Lower leg skin (tissue), 4 donors: ENCODE results near the gene PRIMPOL. TPM values are rescaled to one million over a fixed set of nuclear protein-coding genes. Genes with fewer than 3 reads are reported as not detected.

Experiments
- DNase-seq, 2 donors: peaks; one replicate each; pipeline ENCODE4 v3.0.0-alpha.2; 2019; ENCODE audit warnings: low spot score in 2 of 2
- H3K4me3 ChIP-seq: fragments of 200-600 bp; sonication (generic); 2 replicates; pipeline ENCODE4 v1.5.1; 2017; ENCODE audit warnings: mild to moderate bottlenecking, low read depth; ENCODE audit not compliant: poor library complexity, severe bottlenecking
- CTCF ChIP-seq, 3 donors: fragments of 450-650 bp; IDR thresholded peaks; one replicate each; pipeline ENCODE4 v1.5.1; 2016; ENCODE audit warnings: antibody characterized with exemption in 3 of 3, mild to moderate bottlenecking in 3 of 3, moderate library complexity in 2 of 3
- POLR2A ChIP-seq, 2 donors: fragments of 450-650 bp; IDR thresholded peaks; one replicate each; pipeline ENCODE4 v1.6.1; 2016 to 2017; ENCODE audit warnings: antibody characterized with exemption in 2 of 2, mild to moderate bottlenecking in 1 of 2, moderate library complexity in 1 of 2
- WGBS, 2 donors: methylation state at CpG; one replicate each; pipeline ENCODE4 v1.1.5; 2018; 5-methylcytosine and 5-hydroxymethylcytosine counted together
- intact Hi-C: fragments of 100-400 bp; cut with DNase I; formaldehyde crosslinking; loops from one replicate; pipeline ENCODE4 v1.15.0; 2023; ENCODE audit warnings: low total_unique reads
- total RNA-seq, 4 donors: library from RNA; depleted of rRNA; stranded (reverse); fragments of >200 nt; gene quantifications; one replicate each; pipeline ENCODE4 v1.1.0, GENCODE V29; 2016

PRIMPOL gene
- total RNA-seq, 4 donors from 2014 or later: 12.1 to 23.2 (median 13.4) TPM

GRCh38 chr4:184674011-184674410 lies 24.5 kb downstream of the PRIMPOL start:
- intact Hi-C loops: no loop called here
- 95 to 98% methylated on average over 4 of the region's 4 CpGs for WGBS, 2 donors
- no peak overlapping the region for H3K4me3 ChIP-seq
- TF ChIP-seq POLR2A (IDR thresholded peaks at IDR 0.05) (no peak), CTCF (IDR thresholded peaks at IDR 0.05) (no peak)
- DNase-seq: no peak

GRCh38 chr4:184675018-184675417 lies 25.5 kb downstream of the PRIMPOL start:
- intact Hi-C loops: no loop called here
- no peak overlapping the region for H3K4me3 ChIP-seq
- WGBS, 2 donors: 92 to 97% methylated on average over 5 of the region's 5 CpGs
- TF ChIP-seq CTCF (IDR thresholded peaks at IDR 0.05) (no peak), POLR2A (IDR thresholded peaks at IDR 0.05) (no peak)
- no peak for DNase-seq

- no peak overlapping the region for H3K4me3 ChIP-seq
- WGBS, 2 donors: 89 to 91% methylated on average over 3 of the region's 3 CpGs
- DNase-seq: no peak
- intact Hi-C loops: no loop called here
- TF ChIP-seq POLR2A (IDR thresholded peaks at IDR 0.05) (no peak), CTCF (IDR thresholded peaks at IDR 0.05) (no peak)
Observed at GRCh38 chr4:184675821-184676492, 26.4 kb downstream of the PRIMPOL start.

- WGBS, 2 donors: 35 to 42% methylated on average over 9 of the region's 9 CpGs
- no peak overlapping the region for H3K4me3 ChIP-seq
- intact Hi-C loops: no loop called here
- TF ChIP-seq CTCF (IDR thresholded peaks at IDR 0.05) (no peak), POLR2A (IDR thresholded peaks at IDR 0.05) (no peak)
- peak in 1 of 2 donors; percentile 47 for DNase-seq
Observed at GRCh38 chr4:184680698-184681097, 31.2 kb downstream of the PRIMPOL start.

GRCh38 chr4:184681916-184682315 lies 32.4 kb downstream of the PRIMPOL start:
- TF ChIP-seq POLR2A (IDR thresholded peaks at IDR 0.05): no peak
- no peak for TF ChIP-seq CTCF (IDR thresholded peaks at IDR 0.05)
- 95% methylated on average over 1 of the region's 1 CpG for WGBS, 2 donors
- H3K4me3 ChIP-seq: no peak overlapping the region
- intact Hi-C loops: no loop called here
- DNase-seq: no peak
